KMS-11 (cell line): ENCODE results near the gene ENOX2.

Experiments
- H2AFZ ChIP-seq: fragments of 200-600 bp; sonication (generic); 2 replicates; pipeline ENCODE4 v1.6.1; 2016; ENCODE audit warnings: antibody characterized with exemption, mixed run types, low read depth
- H3K27ac ChIP-seq: fragments of 200-600 bp; sonication (generic); 2 replicates; pipeline ENCODE4 v1.6.1; 2016; ENCODE audit warnings: mild to moderate bottlenecking, mixed run types
- H3K27me3 ChIP-seq: fragments of 200-600 bp; sonication (generic); 2 replicates; pipeline ENCODE4 v1.6.1; 2017; ENCODE audit warnings: mild to moderate bottlenecking, low read depth, mixed run types, moderate library complexity; ENCODE audit not compliant: insufficient read depth
- H3K36me3 ChIP-seq: fragments of 200-600 bp; sonication (generic); 2 replicates; pipeline ENCODE4 v1.6.1; 2017; ENCODE audit warnings: mild to moderate bottlenecking, mixed run types; ENCODE audit not compliant: insufficient read depth
- H3K4me1 ChIP-seq: fragments of 200-600 bp; sonication (generic); 2 replicates; pipeline ENCODE4 v1.6.1; 2016; ENCODE audit warnings: mild to moderate bottlenecking, low read depth, mixed run types; ENCODE audit not compliant: poor library complexity, severe bottlenecking
- H3K4me2 ChIP-seq: fragments of 200-600 bp; sonication (generic); 2 replicates; pipeline ENCODE4 v1.7.0; 2016; ENCODE audit warnings: mild to moderate bottlenecking, mixed run types
- H3K4me3 ChIP-seq: fragments of 200-600 bp; sonication (generic); IDR thresholded peaks from 2 replicates; pipeline ENCODE4 v1.6.1; 2017; ENCODE audit warnings: low read depth, low read length, mixed read lengths; ENCODE audit not compliant: insufficient read depth
- H3K79me2 ChIP-seq: fragments of 200-600 bp; sonication (generic); 2 replicates; pipeline ENCODE4 v1.6.1; 2016; ENCODE audit warnings: low read depth, mixed run types; ENCODE audit not compliant: insufficient read depth
- H3K9ac ChIP-seq: fragments of 200-600 bp; sonication (generic); 2 replicates; pipeline ENCODE4 v1.6.1; 2016; ENCODE audit warnings: mild to moderate bottlenecking, mixed run types
- H4K20me1 ChIP-seq: fragments of 200-600 bp; sonication (generic); 2 replicates; pipeline ENCODE4 v1.6.1; 2016; ENCODE audit warnings: mild to moderate bottlenecking, mixed run types; ENCODE audit not compliant: insufficient read depth
- TF ChIP-seq, protein P1 (sequence below): fragments of 200-600 bp; sonication (generic); conservative IDR thresholded peaks from 2 replicates; pipeline ENCODE4 v1.6.1; 2017; ENCODE audit warnings: low read depth, mild to moderate bottlenecking, antibody characterized with exemption, low read length, moderate library complexity, mixed read lengths

ENOX2 gene

DNA sequence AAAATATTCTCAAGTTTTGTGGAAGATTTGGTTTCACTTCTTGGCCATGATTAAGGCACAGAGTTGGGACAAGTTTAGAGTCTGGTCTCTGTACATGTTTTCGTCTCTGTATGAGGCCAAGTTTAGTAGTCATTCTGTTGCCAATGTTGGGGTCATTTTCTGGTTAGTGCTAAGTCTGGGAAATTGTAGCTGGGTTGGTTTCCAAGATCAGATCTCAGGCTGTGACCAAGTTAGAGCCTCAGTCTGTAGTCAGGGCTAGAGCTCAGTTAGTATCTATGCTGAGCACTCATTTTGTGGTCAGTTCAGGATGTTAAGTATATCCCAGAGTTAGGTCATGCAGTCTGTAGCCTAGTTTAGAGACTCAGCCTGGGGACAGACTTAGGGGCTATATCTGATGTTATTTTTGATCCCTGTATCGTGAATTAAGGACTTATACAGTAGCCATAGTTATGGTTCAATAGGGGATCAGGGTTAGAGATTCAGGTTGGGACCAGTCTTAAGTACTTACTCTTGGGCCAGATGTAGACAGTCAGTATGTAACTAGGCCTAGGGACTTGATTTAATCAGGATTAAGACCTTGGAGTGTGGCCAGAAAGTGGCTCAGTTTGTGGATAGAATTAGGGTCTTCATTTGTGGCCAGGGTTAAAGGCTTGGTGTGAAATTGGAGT, 6.6 kb upstream of the ENOX2 start:
- no peaks in the 10 kb centered on the region for H3K27me3 ChIP-seq
- TF ChIP-seq, protein P1, sequence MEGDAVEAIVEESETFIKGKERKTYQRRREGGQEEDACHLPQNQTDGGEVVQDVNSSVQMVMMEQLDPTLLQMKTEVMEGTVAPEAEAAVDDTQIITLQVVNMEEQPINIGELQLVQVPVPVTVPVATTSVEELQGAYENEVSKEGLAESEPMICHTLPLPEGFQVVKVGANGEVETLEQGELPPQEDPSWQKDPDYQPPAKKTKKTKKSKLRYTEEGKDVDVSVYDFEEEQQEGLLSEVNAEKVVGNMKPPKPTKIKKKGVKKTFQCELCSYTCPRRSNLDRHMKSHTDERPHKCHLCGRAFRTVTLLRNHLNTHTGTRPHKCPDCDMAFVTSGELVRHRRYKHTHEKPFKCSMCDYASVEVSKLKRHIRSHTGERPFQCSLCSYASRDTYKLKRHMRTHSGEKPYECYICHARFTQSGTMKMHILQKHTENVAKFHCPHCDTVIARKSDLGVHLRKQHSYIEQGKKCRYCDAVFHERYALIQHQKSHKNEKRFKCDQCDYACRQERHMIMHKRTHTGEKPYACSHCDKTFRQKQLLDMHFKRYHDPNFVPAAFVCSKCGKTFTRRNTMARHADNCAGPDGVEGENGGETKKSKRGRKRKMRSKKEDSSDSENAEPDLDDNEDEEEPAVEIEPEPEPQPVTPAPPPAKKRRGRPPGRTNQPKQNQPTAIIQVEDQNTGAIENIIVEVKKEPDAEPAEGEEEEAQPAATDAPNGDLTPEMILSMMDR = no peak
- no peak overlapping the region for H3K4me2 ChIP-seq
- no peak overlapping the region for H2AFZ ChIP-seq
- H3K79me2 ChIP-seq = no peaks in the 10 kb centered on the region
- no peak overlapping the region for H3K4me3 ChIP-seq
- H3K36me3 ChIP-seq = no peaks in the 10 kb centered on the region
- no peaks in the 10 kb centered on the region for H4K20me1 ChIP-seq
- no peak overlapping the region for H3K9ac ChIP-seq
- peaks cover 11% of the 10 kb centered on the region for H3K4me1 ChIP-seq
- no peak overlapping the region for H3K27ac ChIP-seq

DNA sequence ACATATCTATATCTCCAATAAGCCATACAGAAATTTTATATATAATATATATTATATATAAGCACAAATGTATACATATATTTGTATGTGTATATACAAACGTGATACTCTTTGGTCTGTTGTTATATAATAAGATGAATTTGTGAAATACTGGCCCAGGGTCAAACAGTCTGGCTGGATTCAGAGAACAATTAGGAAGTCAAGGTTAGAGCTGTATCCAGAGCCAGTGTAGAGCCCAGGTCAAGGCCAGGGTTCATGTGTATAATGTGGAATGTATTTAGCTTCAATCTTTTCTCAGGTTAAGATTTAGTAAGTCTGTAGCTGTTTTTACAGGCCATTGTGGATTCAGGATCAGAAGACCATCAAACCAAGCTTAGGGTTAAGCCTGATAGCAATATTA, 3.8 kb upstream of the ENOX2 start:
- Histone ChIP-seq H3K4me2 (no peak overlapping the region), H2AFZ (no peak overlapping the region), H3K27ac (no peak overlapping the region), H3K36me3 (no peaks in the 10 kb centered on the region), H4K20me1 (no peaks in the 10 kb centered on the region), H3K4me3 (no peak overlapping the region), H3K4me1 (peaks cover 22% of the 10 kb centered on the region), H3K9ac (no peak overlapping the region), H3K27me3 (no peaks in the 10 kb centered on the region), H3K79me2 (no peaks in the 10 kb centered on the region)
- TF ChIP-seq, protein P1 = no peak

DNA sequence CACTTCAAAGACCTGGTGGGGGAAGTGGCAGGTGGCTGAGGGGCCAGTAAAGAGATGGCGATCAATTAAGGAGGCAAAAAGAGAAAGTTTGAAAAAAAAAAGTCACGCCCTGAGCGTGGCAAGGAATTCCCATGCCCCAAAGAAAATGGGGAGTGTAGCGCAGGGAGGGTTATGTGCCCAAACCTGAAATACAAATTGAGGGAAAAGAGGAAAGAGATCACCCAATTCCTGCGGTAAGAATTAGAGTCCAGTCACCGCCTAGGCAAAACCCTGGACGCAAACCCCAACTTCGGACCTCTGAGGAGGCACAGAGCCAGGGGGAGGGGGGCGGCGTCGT, 595 bp downstream of the ENOX2 start:
- TF ChIP-seq, protein P1 = no peak
- no peaks in the 10 kb centered on the region for H3K27me3 ChIP-seq
- H3K4me1 ChIP-seq = peaks cover 12% of the 10 kb centered on the region
- H4K20me1 ChIP-seq = no peaks in the 10 kb centered on the region
- no peaks in the 10 kb centered on the region for H3K36me3 ChIP-seq
- H3K4me2 ChIP-seq = peak overlapping the region; percentile 71
- peak overlapping the region; percentile 79 for H2AFZ ChIP-seq
- peak overlapping the region; percentile 76; the same call in 1 of the 2 replicates for H3K9ac ChIP-seq
- H3K79me2 ChIP-seq = no peaks in the 10 kb centered on the region
- H3K27ac ChIP-seq = no peak overlapping the region
- H3K4me3 ChIP-seq = no peak overlapping the region

DNA sequence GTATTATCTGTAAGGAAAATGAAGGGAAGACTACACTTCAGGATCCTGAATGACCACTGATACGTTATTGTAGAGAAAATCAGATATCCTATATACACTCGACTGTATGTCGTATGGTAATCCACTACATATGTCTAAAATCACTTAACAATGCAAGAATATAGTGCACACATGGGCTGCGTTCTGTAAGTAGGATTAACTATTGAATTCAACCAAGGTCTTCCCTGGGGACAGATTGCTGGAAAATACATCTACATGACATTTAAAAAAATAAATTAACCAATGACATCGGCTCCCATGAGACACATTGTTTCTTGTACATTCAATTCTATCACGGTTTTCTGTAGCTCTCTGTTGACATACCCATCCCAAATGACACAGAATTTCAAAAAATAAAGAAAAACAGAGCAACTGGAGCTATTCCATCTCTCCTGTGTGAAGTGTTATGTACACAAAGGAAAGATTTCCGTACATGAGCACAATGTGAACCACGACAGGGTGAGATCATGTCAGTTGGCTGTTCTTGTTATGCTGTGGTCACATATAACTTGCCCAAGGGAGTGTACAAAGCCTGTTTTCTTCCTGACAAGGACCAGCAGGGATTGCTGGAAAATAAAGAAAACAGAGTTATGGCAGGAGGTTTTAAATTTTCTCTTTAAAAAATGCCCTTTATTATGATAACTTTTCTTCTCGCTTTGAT, 6.1 kb downstream of the ENOX2 start:
- no peak overlapping the region for H2AFZ ChIP-seq
- no peaks in the 10 kb centered on the region for H3K27me3 ChIP-seq

More for the DNA sequence above, 6.1 kb downstream of the ENOX2 start:
- Histone ChIP-seq H3K9ac (no peak overlapping the region), H3K4me3 (no peak overlapping the region), H3K79me2 (no peaks in the 10 kb centered on the region), H3K4me1 (peaks cover 3% of the 10 kb centered on the region), H3K36me3 (no peaks in the 10 kb centered on the region), H4K20me1 (no peaks in the 10 kb centered on the region), H3K4me2 (no peak overlapping the region), H3K27ac (no peak overlapping the region)
- TF ChIP-seq, protein P1 = no peak
